AG09319 (cell line): ENCODE data around the gene WWTR1.

ENCODE experiments used
- DNase-seq: peaks from one replicate; pipeline ENCODE4 v3.0.0-alpha.2; 2010; ENCODE audit warnings: low read depth; ENCODE audit errors: extremely low read depth
- TF ChIP-seq, protein P1 (sequence below): IDR thresholded peaks from 2 replicates; pipeline ENCODE4 v1.5.1; 2011; ENCODE audit warnings: low read depth, mild to moderate bottlenecking, inconsistent platforms, low read length, moderate library complexity

Gene WWTR1

GRCh38 chr3:149575213-149575960, 82.4 kb downstream of the WWTR1 start:
- peak; percentile 68 for DNase-seq

GRCh38 chr3:149572796-149573414, 84.9 kb downstream of the WWTR1 start:
- TF ChIP-seq, protein P1, sequence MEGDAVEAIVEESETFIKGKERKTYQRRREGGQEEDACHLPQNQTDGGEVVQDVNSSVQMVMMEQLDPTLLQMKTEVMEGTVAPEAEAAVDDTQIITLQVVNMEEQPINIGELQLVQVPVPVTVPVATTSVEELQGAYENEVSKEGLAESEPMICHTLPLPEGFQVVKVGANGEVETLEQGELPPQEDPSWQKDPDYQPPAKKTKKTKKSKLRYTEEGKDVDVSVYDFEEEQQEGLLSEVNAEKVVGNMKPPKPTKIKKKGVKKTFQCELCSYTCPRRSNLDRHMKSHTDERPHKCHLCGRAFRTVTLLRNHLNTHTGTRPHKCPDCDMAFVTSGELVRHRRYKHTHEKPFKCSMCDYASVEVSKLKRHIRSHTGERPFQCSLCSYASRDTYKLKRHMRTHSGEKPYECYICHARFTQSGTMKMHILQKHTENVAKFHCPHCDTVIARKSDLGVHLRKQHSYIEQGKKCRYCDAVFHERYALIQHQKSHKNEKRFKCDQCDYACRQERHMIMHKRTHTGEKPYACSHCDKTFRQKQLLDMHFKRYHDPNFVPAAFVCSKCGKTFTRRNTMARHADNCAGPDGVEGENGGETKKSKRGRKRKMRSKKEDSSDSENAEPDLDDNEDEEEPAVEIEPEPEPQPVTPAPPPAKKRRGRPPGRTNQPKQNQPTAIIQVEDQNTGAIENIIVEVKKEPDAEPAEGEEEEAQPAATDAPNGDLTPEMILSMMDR, result no peak
- DNase-seq, result no peak

More at GRCh38 chr3:149575213-149575960, 82.4 kb downstream of the WWTR1 start:
- TF ChIP-seq, protein P1, result no peak

DNA sequence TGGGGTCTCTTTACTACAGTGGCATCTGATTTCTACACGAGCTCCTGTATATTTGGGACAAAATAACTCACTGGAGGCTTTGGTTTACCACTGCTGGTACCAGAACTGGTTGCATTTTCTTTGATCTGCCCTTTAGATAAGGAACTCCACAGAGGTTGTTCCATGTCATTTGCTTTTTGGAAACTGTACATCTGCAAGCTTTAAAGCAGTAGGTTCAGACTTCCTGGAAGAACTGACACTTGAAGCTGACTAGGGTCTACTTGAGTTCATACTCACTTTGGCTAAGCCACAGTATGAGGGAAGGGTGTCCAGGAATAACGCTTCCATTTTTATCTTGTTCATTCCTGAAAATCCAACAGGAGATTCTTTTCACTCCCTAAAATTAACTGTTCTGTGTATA, 86.4 kb downstream of the WWTR1 start:
- TF ChIP-seq, protein P1, result no peak
- no peak for DNase-seq

GRCh38 chr3:149570016-149570415, 87.8 kb downstream of the WWTR1 start:
- TF ChIP-seq, protein P1, result no peak
- no peak for DNase-seq

- DNase-seq, result no peak
- TF ChIP-seq, protein P1, result no peak
Measured at GRCh38 chr3:149567381-149567780, 90.4 kb downstream of the WWTR1 start.

GRCh38 chr3:149566292-149566975, 91.4 kb downstream of the WWTR1 start:
- TF ChIP-seq, protein P1, result no peak
- no peak for DNase-seq

- TF ChIP-seq, protein P1, result no peak
- no peak for DNase-seq
Measured at GRCh38 chr3:149564079-149564478, 93.7 kb downstream of the WWTR1 start.
